GM21526 (cell line): Measurements from ENCODE around the gene TIMM17A.

ENCODE experiments used
- ATAC-seq: cut with Tn5 transposase; IDR thresholded peaks from one replicate; pipeline ENCODE4 v1.9.1; 2021; ENCODE audit warnings: moderate library complexity; ENCODE audit not compliant: unreplicated experiment, low FRiP score

Gene TIMM17A

GRCh38 chr1:201982082-201982622 lies 26.8 kb downstream of the TIMM17A start:
- peak; percentile 5 for ATAC-seq

DNA sequence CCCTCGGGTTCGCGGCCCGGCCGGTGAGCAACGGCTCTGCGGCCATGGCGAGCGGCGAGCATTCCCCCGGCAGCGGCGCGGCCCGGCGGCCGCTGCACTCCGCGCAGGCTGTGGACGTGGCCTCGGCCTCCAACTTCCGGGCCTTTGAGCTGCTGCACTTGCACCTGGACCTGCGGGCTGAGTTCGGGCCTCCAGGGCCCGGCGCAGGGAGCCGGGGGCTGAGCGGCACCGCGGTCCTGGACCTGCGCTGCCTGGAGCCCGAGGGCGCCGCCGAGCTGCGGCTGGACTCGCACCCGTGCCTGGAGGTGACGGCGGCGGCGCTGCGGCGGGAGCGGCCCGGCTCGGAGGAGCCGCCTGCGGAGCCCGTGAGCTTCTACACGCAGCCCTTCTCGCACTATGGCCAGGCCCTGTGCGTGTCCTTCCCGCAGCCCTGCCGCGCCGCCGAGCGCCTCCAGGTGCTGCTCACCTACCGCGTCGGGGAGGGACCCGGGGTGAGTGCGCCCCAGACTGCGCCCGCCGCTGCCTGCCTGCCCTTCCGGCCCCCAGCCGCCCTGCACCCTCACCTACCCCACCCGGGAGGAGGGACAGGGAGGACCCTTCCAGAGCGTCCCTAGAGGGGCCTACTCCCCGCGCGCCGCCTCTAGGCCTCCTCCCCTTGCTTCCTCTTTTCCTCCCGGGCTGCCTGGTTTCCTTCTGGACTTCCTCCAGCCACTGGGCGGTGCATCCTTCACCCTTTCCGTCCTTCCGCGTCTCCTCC lies 27.5 kb downstream of the TIMM17A start, which contains the start of gene RNPEP:
TSS of gene RNPEP (plus strand) at position 26 of the 757 bp plus-strand sequence. CDS start at position 45, 19 bp downstream.
- ATAC-seq, result peak; percentile 70

- ATAC-seq, result no peak
Measured at GRCh38 chr1:201983380-201983805, 28.1 kb downstream of the TIMM17A start.

- ATAC-seq, result no peak
Measured at GRCh38 chr1:201984446-201984845, 29.1 kb downstream of the TIMM17A start.

GRCh38 chr1:201985355-201985754 lies 30.1 kb downstream of the TIMM17A start:
- no peak for ATAC-seq

- ATAC-seq, result no peak
Measured at GRCh38 chr1:201988601-201989000, 33.3 kb downstream of the TIMM17A start.

GRCh38 chr1:201989354-201990128 lies 34.2 kb downstream of the TIMM17A start:
- no peak for ATAC-seq

- no peak for ATAC-seq
Measured at GRCh38 chr1:201990427-201990826, 35.1 kb downstream of the TIMM17A start.

- no peak for ATAC-seq
Measured at GRCh38 chr1:201999625-202000238, 44.4 kb downstream of the TIMM17A start.

GRCh38 chr1:202002507-202002906 lies 47.2 kb downstream of the TIMM17A start:
- no peak for ATAC-seq

DNA sequence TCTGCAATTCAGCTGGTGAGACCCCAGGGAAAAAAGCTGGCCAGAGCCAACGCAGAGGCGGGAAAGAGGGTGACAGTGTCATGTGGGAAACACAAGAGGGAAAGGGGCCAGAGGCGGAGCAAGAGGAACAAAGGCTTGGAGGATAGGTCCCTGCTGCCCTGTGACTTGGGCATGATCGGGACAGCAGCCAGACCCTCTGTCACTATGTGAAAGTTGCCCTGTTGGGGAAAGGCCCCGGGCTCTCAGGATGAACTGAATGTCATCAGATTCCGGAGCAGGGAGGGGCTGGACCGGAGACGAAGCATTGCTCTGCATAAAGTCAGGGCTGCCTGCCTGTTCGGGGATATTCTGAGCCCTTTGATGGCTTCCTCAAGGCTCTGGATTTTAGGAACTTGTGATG lies 49.4 kb downstream of the TIMM17A start:
- no peak for ATAC-seq

- no peak for ATAC-seq
Measured at GRCh38 chr1:202005958-202006357, 50.7 kb downstream of the TIMM17A start.

DNA sequence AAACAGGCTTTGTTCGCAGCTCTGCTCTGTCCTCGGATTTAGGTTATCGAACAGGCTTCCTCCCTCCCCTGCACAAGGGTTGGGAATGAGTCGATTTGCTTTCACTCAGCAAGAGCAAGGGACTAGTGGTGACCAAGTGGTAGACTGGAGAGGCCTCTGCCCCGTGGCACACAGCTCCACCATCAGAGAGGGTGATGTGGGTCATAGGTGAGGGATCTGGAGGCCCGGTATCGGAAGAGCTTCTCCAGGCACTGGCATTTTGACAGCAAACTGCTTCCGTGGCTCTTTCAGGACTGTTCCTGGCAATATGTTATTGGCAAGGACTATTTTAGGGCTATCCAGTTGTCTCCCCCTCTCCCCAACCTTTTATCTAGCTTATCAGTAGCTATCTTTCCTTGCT lies 52.0 kb downstream of the TIMM17A start:
- no peak for ATAC-seq

DNA sequence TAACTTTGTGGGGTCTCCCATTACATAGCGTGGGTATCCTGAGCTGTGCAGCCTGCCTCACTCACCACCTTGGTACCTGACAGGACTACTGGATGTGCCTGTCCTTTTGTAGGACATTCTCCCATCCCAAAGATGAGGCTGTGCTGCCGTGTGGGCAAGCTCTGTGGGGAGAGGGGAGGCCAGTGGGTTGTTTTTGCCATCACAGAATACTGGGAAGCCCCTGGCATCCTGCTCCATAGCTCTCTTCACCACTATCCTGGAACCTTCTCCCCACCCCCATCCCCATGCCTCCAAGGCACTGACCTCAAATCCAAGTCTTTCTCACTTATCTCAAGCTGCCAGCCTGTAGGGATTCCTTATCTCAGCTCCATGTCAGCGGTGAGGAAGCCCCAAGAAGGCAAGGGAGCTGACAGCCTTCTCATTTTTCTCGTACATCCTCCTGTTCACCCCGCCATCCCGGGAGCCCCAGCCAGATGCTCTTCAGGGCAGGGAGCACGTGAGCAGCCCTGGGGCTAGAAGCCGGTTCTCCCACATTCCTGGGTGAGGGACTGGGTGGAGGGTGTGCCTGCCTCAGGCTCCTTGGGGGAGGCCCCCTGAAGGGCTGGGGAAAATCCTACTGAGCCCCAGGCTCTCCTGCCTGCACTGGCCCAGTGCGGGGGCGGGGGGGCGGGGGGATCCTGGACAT lies 52.6 kb downstream of the TIMM17A start:
- no peak for ATAC-seq

GRCh38 chr1:202009326-202010179 lies 54.2 kb downstream of the TIMM17A start:
- no peak for ATAC-seq

DNA sequence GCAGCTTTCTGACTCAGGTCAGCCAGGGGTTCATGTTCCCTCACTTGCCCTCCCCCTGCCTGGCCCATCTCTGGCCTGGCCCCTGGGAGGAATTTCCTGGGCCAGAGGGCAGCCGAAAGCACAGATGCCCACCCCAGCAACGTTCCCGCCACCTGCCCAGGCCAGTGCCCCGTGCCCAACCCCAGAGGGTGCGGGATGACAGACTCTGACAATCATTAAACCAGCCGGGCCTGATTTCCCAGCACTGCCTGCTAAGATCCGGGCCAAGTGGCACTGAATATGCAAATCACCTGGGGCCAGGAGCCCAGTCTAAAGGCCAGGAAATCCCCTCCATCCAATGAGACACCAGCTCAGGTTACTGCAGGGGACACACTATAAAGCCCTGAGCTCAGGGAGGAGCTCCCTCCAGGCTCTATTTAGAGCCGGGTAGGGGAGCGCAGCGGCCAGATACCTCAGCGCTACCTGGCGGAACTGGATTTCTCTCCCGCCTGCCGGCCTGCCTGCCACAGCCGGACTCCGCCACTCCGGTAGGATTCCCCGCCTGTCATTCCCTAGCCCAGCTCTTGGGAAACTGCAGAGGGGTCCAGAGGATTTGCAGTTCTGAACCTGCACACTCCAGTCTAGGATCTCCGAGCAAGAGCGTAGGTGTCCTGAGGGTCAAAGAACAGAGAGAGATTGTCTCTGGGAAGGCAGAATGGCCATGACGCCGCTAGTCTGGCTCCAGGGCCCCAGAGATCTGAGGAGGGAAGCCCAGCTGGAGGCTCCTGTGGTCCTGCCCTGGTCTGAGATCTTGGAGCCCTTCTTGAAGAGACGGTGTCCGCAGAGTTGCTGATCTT lies 55.1 kb downstream of the TIMM17A start, which contains the start of gene ELF3:
TSS of gene ELF3 (plus strand) at position 408 of the 836 bp plus-strand sequence. CDS start 550 bp downstream, outside the sequence.
- no peak for ATAC-seq

DNA sequence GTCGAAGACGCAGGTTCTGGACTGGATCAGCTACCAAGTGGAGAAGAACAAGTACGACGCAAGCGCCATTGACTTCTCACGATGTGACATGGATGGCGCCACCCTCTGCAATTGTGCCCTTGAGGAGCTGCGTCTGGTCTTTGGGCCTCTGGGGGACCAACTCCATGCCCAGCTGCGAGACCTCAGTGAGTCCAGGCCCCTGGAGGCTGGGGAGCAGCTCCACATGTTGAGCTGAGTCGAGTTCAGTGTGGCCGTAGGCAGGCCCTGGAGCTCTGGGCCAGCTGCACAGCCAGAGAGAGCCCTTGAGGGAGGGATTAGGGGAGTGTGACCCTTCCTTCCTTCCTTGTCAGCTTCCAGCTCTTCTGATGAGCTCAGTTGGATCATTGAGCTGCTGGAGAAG lies 56.7 kb downstream of the TIMM17A start:
- ATAC-seq, result no peak
